ENCODE data around the gene DUSP11. TPM values are rescaled to one million over a fixed set of nuclear protein-coding genes. Genes with fewer than 3 reads are reported as not detected.

The DUSP11 gene
- total and polyA plus RNA-seq, 9 of the 15 experiments (the other 6 are each of a cell fraction or from before 2014, with no cell fraction given): 20.7 to 79.8 (median 29.3) TPM

DNA sequence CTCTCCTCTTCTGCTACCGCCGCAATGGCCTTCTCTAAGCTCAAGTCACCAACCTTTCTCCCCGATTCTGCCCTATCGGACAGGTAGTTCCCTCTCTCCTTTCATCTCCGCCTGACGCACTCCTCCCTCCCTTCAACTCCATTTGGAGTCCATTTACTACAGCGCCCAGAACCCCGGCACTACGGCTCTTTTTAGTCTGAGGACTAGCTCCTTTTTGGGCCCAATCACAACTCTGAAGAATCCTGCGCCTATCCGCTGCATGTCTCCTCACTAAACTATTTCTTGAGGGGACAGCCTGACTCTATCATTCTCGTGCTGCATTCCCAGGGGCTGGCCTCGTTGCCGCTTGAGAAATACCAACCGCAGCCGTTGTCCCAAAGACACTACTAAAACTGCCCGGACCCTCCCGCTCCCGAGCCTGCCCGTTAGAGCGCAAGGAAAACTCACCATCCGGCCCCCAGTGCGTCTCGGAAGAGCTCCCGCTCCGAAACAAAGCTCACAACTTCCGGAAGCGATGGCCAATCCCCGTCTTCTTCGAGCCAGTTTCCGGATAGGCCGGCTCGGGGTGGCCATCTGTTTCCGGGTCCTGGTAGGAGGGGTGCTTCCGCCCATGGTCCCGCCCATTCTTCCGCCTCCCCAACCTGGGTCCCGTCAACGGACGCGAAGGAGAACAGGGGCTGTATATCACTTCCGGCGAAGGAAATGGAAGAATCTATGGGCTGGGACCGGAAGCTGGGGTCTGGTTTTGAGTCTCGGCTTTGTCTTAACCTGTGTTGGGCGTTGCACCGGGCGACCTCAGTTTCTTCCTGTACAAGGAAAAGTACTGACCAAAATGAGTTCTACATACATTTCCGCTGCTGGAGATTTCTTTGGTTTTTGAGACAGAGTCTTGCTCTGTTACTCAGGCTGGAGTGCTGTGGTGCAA is 42.8 kb downstream of the DUSP11 start, which contains the start of gene TPRKB (continued):
- TF ChIP-seq ZNF12 (CRISPR knock-in tag; IDR thresholded peaks at IDR 0.05) (0 out of 2 replicates have a peak, but pooled peaks have one; percentile 15), BRD4 (IDR thresholded peaks at IDR 0.05) (peak; percentile 25; the same call in 1 of the 2 replicates), HLTF (IDR thresholded peaks at IDR 0.05) (no peak), ZNF444 (CRISPR knock-in tag; IDR thresholded peaks at IDR 0.05) (no peak), IRF1 (CRISPR knock-in tag; IDR thresholded peaks at IDR 0.05; ENCODE audit: borderline replicate concordance) (no peak), RBM39 (optimal IDR thresholded peaks at IDR 0.05; ENCODE audit: low read depth, low read length) (no peak), MXI1 (IDR thresholded peaks at IDR 0.05; ENCODE audit: low read depth, low read length) (no peak; the same call in 1 of the 2 replicates), XRCC5 (IDR thresholded peaks at IDR 0.05; ENCODE audit: low read depth, low read length) (0 out of 2 replicates have a peak, but pooled peaks have one; percentile 76), SP2 (IDR thresholded peaks at IDR 0.05; ENCODE audit: extremely low read depth, low read depth, low read length, poor library complexity, severe bottlenecking) (peak; percentile 48), ATF7 (IDR thresholded peaks at IDR 0.05) (peak; percentile 84; the same call in 1 of the 2 replicates), HEY1 (CRISPR knock-in tag; IDR thresholded peaks at IDR 0.05; ENCODE audit: borderline replicate concordance) (no peak), WHSC1 (IDR thresholded peaks at IDR 0.05; ENCODE audit: low read length) (no peak), RB1 (IDR thresholded peaks at IDR 0.05; ENCODE audit: low read depth) (no peak; the same call in 1 of the 2 replicates), C11orf30 (IDR thresholded peaks at IDR 0.05; ENCODE audit: low read depth) (peak; percentile 97), GTF2F1 (IDR thresholded peaks at IDR 0.05; ENCODE audit: low read depth, low read length) (no peak)
- TF ChIP-seq, protein P1, sequence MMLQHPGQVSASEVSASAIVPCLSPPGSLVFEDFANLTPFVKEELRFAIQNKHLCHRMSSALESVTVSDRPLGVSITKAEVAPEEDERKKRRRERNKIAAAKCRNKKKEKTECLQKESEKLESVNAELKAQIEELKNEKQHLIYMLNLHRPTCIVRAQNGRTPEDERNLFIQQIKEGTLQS (IDR thresholded peaks at IDR 0.05): no peak
- TF ChIP-seq, protein P1 (CRISPR knock-in tag; conservative IDR thresholded peaks at IDR 0.05): 0 out of 2 replicates have a peak, but pooled peaks have one; percentile 24
- TF ChIP-seq, protein P2, sequence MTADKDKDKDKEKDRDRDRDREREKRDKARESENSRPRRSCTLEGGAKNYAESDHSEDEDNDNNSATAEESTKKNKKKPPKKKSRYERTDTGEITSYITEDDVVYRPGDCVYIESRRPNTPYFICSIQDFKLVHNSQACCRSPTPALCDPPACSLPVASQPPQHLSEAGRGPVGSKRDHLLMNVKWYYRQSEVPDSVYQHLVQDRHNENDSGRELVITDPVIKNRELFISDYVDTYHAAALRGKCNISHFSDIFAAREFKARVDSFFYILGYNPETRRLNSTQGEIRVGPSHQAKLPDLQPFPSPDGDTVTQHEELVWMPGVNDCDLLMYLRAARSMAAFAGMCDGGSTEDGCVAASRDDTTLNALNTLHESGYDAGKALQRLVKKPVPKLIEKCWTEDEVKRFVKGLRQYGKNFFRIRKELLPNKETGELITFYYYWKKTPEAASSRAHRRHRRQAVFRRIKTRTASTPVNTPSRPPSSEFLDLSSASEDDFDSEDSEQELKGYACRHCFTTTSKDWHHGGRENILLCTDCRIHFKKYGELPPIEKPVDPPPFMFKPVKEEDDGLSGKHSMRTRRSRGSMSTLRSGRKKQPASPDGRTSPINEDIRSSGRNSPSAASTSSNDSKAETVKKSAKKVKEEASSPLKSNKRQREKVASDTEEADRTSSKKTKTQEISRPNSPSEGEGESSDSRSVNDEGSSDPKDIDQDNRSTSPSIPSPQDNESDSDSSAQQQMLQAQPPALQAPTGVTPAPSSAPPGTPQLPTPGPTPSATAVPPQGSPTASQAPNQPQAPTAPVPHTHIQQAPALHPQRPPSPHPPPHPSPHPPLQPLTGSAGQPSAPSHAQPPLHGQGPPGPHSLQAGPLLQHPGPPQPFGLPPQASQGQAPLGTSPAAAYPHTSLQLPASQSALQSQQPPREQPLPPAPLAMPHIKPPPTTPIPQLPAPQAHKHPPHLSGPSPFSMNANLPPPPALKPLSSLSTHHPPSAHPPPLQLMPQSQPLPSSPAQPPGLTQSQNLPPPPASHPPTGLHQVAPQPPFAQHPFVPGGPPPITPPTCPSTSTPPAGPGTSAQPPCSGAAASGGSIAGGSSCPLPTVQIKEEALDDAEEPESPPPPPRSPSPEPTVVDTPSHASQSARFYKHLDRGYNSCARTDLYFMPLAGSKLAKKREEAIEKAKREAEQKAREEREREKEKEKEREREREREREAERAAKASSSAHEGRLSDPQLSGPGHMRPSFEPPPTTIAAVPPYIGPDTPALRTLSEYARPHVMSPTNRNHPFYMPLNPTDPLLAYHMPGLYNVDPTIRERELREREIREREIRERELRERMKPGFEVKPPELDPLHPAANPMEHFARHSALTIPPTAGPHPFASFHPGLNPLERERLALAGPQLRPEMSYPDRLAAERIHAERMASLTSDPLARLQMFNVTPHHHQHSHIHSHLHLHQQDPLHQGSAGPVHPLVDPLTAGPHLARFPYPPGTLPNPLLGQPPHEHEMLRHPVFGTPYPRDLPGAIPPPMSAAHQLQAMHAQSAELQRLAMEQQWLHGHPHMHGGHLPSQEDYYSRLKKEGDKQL (CRISPR knock-in tag; IDR thresholded peaks at IDR 0.05; ENCODE audit: borderline replicate concordance): no peak
- TF ChIP-seq, protein P3, sequence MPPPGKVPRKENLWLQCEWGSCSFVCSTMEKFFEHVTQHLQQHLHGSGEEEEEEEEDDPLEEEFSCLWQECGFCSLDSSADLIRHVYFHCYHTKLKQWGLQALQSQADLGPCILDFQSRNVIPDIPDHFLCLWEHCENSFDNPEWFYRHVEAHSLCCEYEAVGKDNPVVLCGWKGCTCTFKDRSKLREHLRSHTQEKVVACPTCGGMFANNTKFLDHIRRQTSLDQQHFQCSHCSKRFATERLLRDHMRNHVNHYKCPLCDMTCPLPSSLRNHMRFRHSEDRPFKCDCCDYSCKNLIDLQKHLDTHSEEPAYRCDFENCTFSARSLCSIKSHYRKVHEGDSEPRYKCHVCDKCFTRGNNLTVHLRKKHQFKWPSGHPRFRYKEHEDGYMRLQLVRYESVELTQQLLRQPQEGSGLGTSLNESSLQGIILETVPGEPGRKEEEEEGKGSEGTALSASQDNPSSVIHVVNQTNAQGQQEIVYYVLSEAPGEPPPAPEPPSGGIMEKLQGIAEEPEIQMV (tag; conservative IDR thresholded peaks at IDR 0.05; ENCODE audit: low read depth): peak; percentile 100
